GM18868 (cell line): Measurements from ENCODE around the gene GAL3ST2.
"Not testable (repeated sequence)": the region's sequence is repeated elsewhere in the genome, so short reads cannot be mapped to it uniquely, and the experiment has no call there.

Experiments used
- ATAC-seq: cut with Tn5 transposase; IDR thresholded peaks from one replicate; pipeline ENCODE4 v1.9.1; 2021; ENCODE audit warnings: mild to moderate bottlenecking, moderate library complexity; ENCODE audit not compliant: unreplicated experiment

Gene GAL3ST2

GRCh38 chr2:241767464-241768250 is 9.0 kb upstream of the GAL3ST2 start:
- no peak for ATAC-seq

- ATAC-seq: no peak
These were observed 8.3 kb upstream of the GAL3ST2 start for GRCh38 chr2:241768251-241768711.

GRCh38 chr2:241768850-241769249 is 7.8 kb upstream of the GAL3ST2 start:
- ATAC-seq: no peak

- ATAC-seq: no peak
These were observed 6.8 kb upstream of the GAL3ST2 start for GRCh38 chr2:241769819-241770184.

GRCh38 chr2:241770185-241770935 is 6.3 kb upstream of the GAL3ST2 start:
- ATAC-seq: no peak

GRCh38 chr2:241770936-241771285 is 5.7 kb upstream of the GAL3ST2 start:
- no peak for ATAC-seq

GRCh38 chr2:241771286-241772062 is 5.1 kb upstream of the GAL3ST2 start:
- ATAC-seq: no peak

GRCh38 chr2:241772063-241772499 is 4.5 kb upstream of the GAL3ST2 start:
- ATAC-seq: no peak

- ATAC-seq: no peak
These were observed 2.9 kb upstream of the GAL3ST2 start for GRCh38 chr2:241773511-241774418.

- ATAC-seq: no peak
These were observed 2.0 kb upstream of the GAL3ST2 start for GRCh38 chr2:241774419-241775222.

GRCh38 chr2:241775223-241776177 is 1.1 kb upstream of the GAL3ST2 start:
- ATAC-seq: no peak

- no peak for ATAC-seq
These were observed 606 bp downstream of the GAL3ST2 start for GRCh38 chr2:241777170-241777685.

GRCh38 chr2:241777686-241778627 is 1.3 kb downstream of the GAL3ST2 start:
- ATAC-seq: no peak

GRCh38 chr2:241780939-241781569 is 4.4 kb downstream of the GAL3ST2 start:
- ATAC-seq: no peak

GRCh38 chr2:241782053-241782452 is 5.4 kb downstream of the GAL3ST2 start:
- ATAC-seq: not testable (repeated sequence)

GRCh38 chr2:241788135-241788534 is 11.5 kb downstream of the GAL3ST2 start:
- no peak for ATAC-seq

GRCh38 chr2:241788572-241788971 is 11.9 kb downstream of the GAL3ST2 start:
- ATAC-seq: no peak
